Esophagus muscularis mucosa (tissue), 4 donors: ENCODE data around the gene ZNF316. TPM values are rescaled to one million over a fixed set of nuclear protein-coding genes. Genes with fewer than 3 reads are reported as not detected.

ENCODE experiments used
- DNase-seq: peaks from one replicate; pipeline ENCODE4 v3.0.0-alpha.2; 2017; ENCODE audit errors: extremely low spot score
- H3K27ac ChIP-seq, 4 donors: fragments of 200-600 bp; sonication (generic); replicated peaks in 1 of 4; 1 replicate in 3 of 4; 2 replicates in 1 of 4; pipeline ENCODE4 v1.5.1; 2016 to 2019; ENCODE audit warnings: mild to moderate bottlenecking in 1 of 4
- H3K27me3 ChIP-seq, 4 donors: fragments of 200-600 bp; sonication (generic); one replicate each; pipeline versions ENCODE4 v1.5.1 to v1.6.0; 2016 to 2019
- H3K36me3 ChIP-seq, 4 donors: fragments of 200-600 bp; sonication (generic); one replicate each; pipeline ENCODE4 v1.5.1; 2016 to 2019
- H3K4me1 ChIP-seq, 4 donors: fragments of 200-600 bp; sonication (generic); one replicate each; pipeline ENCODE4 v1.5.1; 2016 to 2019
- H3K4me3 ChIP-seq, 4 donors: fragments of 200-600 bp; sonication (generic); 1 replicate in 2 of 4; 2 replicates in 2 of 4; pipeline ENCODE4 v1.5.1; 2016 to 2019; ENCODE audit warnings: mild to moderate bottlenecking in 4 of 4, moderate library complexity in 1 of 4
- H3K9me3 ChIP-seq, 4 donors: fragments of 200-600 bp; sonication (generic); 1 replicate in 3 of 4; 2 replicates in 1 of 4; pipeline ENCODE4 v1.5.1; 2016 to 2019
- CTCF ChIP-seq, 3 experiments: fragments of 200-600 bp in 2 of 3; fragments of 450-650 bp in 1 of 3; sonication (generic) in 2 of 3; IDR thresholded peaks; one replicate each; pipeline ENCODE4 v1.5.1; 2017 to 2019; ENCODE audit warnings: antibody characterized with exemption in 3 of 3, mild to moderate bottlenecking in 2 of 3, moderate library complexity in 1 of 3
- EP300 ChIP-seq: sonication (generic); formaldehyde crosslinking; IDR thresholded peaks from one replicate; pipeline ENCODE4 v1.6.1; 2017; ENCODE audit warnings: antibody characterized with exemption
- POLR2A ChIP-seq: fragments of 450-650 bp; IDR thresholded peaks from one replicate; pipeline ENCODE4 v1.6.1; 2017; ENCODE audit warnings: antibody characterized with exemption, moderate library complexity, mild to moderate bottlenecking, low read depth
- POLR2AphosphoS5 ChIP-seq, 2 donors: sonication (generic); formaldehyde crosslinking; IDR thresholded peaks; one replicate each; pipeline ENCODE4 v1.6.1; 2017; ENCODE audit warnings: antibody characterized with exemption in 2 of 2
- WGBS: methylation state at CpG from one replicate; pipeline ENCODE4 v1.1.5; 2018; 5-methylcytosine and 5-hydroxymethylcytosine counted together
- intact Hi-C: fragments of 100-400 bp; cut with DNase I; formaldehyde crosslinking; loops from one replicate; pipeline ENCODE4 v1.15.1; 2023
- total RNA-seq, 4 donors: library from RNA; depleted of rRNA; stranded (reverse); fragments of >200 nt; gene quantifications; one replicate each; pipeline versions ENCODE4 v1.1.0 to v1.2.1, GENCODE V29; 2016

ZNF316 gene
- total RNA-seq, 4 donors from 2014 or later: 24.0 to 38.9 (median 30.8) TPM

GRCh38 chr7:6691609-6692106, 54.5 kb downstream of the ZNF316 start:
- Histone ChIP-seq H3K4me1 (no peaks in the 10 kb centered on the region), H3K9me3 (peaks cover 16 to 100% (median 99%) of the 10 kb centered on the region in 4 donors), H3K27me3 (no peaks in the 10 kb centered on the region), H3K36me3 (peaks cover 99 to 100% (median 100%) of the 10 kb centered on the region in 4 donors), H3K27ac (no peak overlapping the region), H3K4me3 (peak overlapping the region in 1 of 4 donors; percentile 7)
- intact Hi-C loops: no loop called here
- DNase-seq: no peak
- TF ChIP-seq POLR2AphosphoS5 (IDR thresholded peaks at IDR 0.05): no peak
- no peak for TF ChIP-seq CTCF (IDR thresholded peaks at IDR 0.05)
- no peak for TF ChIP-seq POLR2A
- no peak for TF ChIP-seq EP300
- 98% methylated on average over 5 of the region's 5 CpGs for WGBS

- intact Hi-C loops: no loop called here
- TF ChIP-seq EP300 (no peak), POLR2A (no peak), CTCF (IDR thresholded peaks at IDR 0.05) (no peak), POLR2AphosphoS5 (IDR thresholded peaks at IDR 0.05) (no peak)
- peaks cover 0 to 62% (median 38%) of the 10 kb centered on the region in 4 donors for H3K9me3 ChIP-seq
- H3K4me1 ChIP-seq: peaks cover 26 to 30% (median 28%) of the 10 kb centered on the region in 4 donors
- 97% methylated on average over 5 of the region's 5 CpGs for WGBS
- no peak for DNase-seq
- no peak overlapping the region for H3K4me3 ChIP-seq
- peaks cover 65 to 85% (median 73%) of the 10 kb centered on the region in 4 donors for H3K36me3 ChIP-seq
- H3K27me3 ChIP-seq: no peaks in the 10 kb centered on the region
- H3K27ac ChIP-seq: no peak overlapping the region
Measured at GRCh38 chr7:6700793-6701192, 63.7 kb downstream of the ZNF316 start.

- no peak for TF ChIP-seq POLR2A
- no peak for TF ChIP-seq POLR2AphosphoS5 (IDR thresholded peaks at IDR 0.05)
- TF ChIP-seq CTCF (IDR thresholded peaks at IDR 0.05): no peak
- no peak for TF ChIP-seq EP300
- Histone ChIP-seq H3K36me3 (peaks cover 54 to 74% (median 62%) of the 10 kb centered on the region in 4 donors), H3K27me3 (no peaks in the 10 kb centered on the region), H3K4me1 (peaks cover 30 to 34% (median 31%) of the 10 kb centered on the region in 4 donors), H3K9me3 (peaks cover 0 to 51% (median 27%) of the 10 kb centered on the region in 4 donors), H3K27ac (no peak overlapping the region), H3K4me3 (no peak overlapping the region)
- DNase-seq: no peak
- 94% methylated on average over 1 of the region's 1 CpG for WGBS
- intact Hi-C loops: no loop called here
Measured at GRCh38 chr7:6701860-6702259, 64.7 kb downstream of the ZNF316 start.

Other genes with a start within 250 kb of the ZNF316 start
- 10 to 100 TPM in 3 of 4 donors, 1 to 10 TPM in 1; 9.8 to 14.6 (median 12.0) TPM for gene DAGLB, start 189.4 kb upstream of the ZNF316 start, total RNA-seq
- 10 to 100 TPM; 53.7 to 68.2 (median 55.3) TPM for gene KDELR2, start 153.2 kb upstream of the ZNF316 start, total RNA-seq
- not detected for gene GRID2IP, start 85.9 kb upstream of the ZNF316 start, total RNA-seq
- gene ZDHHC4, start 59.9 kb upstream of the ZNF316 start, total RNA-seq: 10 to 100 TPM; 41.5 to 57.4 (median 51.9) TPM
- gene INTS15, start 47.3 kb upstream of the ZNF316 start, total RNA-seq: 10 to 100 TPM; 22.5 to 38.9 (median 33.5) TPM
- 10 to 100 TPM; 13.7 to 38.6 (median 23.6) TPM for gene ZNF853, start 21.7 kb upstream of the ZNF316 start, total RNA-seq
- 10 to 100 TPM; 19.4 to 25.6 (median 23.5) TPM for gene ZNF12, start 69.6 kb downstream of the ZNF316 start, total RNA-seq
- gene RSPH10B2, start 116.8 kb downstream of the ZNF316 start, total RNA-seq: under 1 TPM in 1 of 4 donors, not detected in 3; 0.26 TPM
- 10 to 100 TPM; 15.4 to 70.6 (median 38.0) TPM for gene CCZ1B, start 189.0 kb downstream of the ZNF316 start, total RNA-seq